ENCODE results near the gene C6orf118.

C6orf118 gene

GRCh38 chr6:165243801-165244200 is 65.6 kb downstream of the C6orf118 start:
- no peak for DNase-seq

- no peak for DNase-seq
Measured at GRCh38 chr6:165236326-165236725, 73.1 kb downstream of the C6orf118 start.

GRCh38 chr6:165232731-165233488 is 76.5 kb downstream of the C6orf118 start:
- no peak for DNase-seq

GRCh38 chr6:165231581-165232561 is 77.5 kb downstream of the C6orf118 start:
- no peak for DNase-seq

DNA sequence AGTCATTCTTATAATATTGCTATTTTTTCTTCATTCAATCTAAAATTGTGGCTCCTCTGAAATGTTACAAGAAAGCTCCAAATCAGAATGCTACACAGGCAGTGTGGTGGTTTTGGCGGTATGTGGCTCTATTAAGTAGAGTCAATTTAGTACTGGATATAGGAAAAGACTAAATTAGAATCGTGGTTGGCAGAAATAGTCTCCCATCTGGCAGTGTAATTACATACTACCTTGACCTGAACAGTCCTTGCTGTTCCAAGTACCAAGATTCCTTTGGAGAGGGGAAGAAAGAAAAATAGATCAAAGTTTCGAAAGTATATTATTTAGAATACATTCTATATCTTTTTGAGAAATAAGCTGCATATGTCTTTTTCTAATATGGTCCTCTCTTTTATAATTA is 78.2 kb downstream of the C6orf118 start:
- DNase-seq = no peak

Measured in activated CD4-positive, alpha-beta T cell treated with anti-CD3 and anti-CD28 coated beads, Interleukin-2, amount 50 U/mL, for 4 hours (primary cell).